ENCODE results near the gene PCDHB12. TPM values are rescaled to one million over a fixed set of nuclear protein-coding genes. Genes with fewer than 3 reads are reported as not detected.

Gene PCDHB12
- polyA plus RNA-seq, 4 donors, result 4.9 to 8.6 (median 5.5) TPM

DNA sequence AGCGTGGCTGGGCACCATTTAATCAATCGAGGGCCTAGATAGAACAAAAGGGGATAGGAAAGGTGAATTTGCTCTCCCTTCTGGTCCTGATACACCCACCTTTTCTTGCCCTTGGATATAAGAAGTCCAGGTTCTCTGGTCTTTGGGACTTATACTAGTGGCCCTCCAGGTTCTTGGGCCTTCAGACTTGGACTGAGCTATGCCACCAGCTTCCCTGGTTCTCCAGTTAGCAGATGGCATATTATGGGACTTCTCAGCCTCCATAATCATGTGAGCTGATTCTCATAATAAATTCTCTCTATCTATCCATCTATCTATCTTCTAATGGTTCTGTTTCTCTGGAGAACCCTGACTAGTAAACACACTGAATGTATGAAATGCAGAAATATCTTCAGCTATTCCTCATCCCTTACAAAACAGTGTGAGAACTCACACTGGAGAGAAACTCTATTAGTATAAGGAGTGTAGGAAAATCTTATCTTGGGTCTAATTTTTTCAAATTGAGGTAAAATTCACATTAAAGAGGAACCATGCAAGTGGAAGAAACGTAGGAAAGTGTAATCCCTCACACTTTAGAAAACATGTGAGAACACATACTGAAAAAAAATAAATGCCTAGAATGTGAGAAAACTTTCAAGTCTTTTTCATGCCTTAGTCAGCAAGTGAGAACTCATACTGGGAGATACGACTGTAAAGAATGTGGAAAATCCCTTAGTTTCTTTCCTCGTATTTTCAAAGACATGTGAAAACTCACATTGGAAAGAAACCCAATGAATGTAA lies 52.1 kb downstream of the PCDHB12 start:
- DNase-seq (ENCODE audit: low read depth in 4 of 4, low spot score in 3 of 4), result no peak

DNA sequence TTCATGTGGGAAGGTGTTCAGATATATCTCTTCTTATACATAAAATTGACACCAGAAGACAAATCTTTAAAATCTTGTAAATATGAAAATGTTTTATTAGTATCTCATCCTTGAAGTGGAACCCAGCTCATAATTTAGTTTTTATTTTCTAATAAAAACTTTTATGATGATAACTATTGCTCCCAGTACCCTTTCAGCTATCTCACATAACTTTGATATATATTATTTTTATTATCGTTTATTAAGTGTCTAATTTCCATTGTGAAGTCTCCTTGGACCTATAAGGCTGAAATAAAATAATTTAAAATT lies 52.7 kb downstream of the PCDHB12 start:
- no peak for DNase-seq (ENCODE audit: low read depth in 4 of 4, low spot score in 3 of 4)

Other genes starting within 250 kb of the PCDHB12 start
- gene PCDHAC2, start 242.2 kb upstream of the PCDHB12 start, polyA plus RNA-seq (ENCODE audit: insufficient read length in 4 of 4), result 1 to 10 TPM in 2 of 4 donors, under 1 TPM in 2; 0.62 to 1.6 (median 1.0) TPM
- under 1 TPM; 0.04 to 0.15 (median 0.10) TPM for gene PCDHB1, start 157.3 kb upstream of the PCDHB12 start, polyA plus RNA-seq (ENCODE audit: insufficient read length in 4 of 4)
- gene PCDHB2, start 114.1 kb upstream of the PCDHB12 start, polyA plus RNA-seq (ENCODE audit: insufficient read length in 4 of 4), result 1 to 10 TPM; 3.5 to 7.9 (median 6.0) TPM
- gene PCDHB3, start 108.2 kb upstream of the PCDHB12 start, polyA plus RNA-seq (ENCODE audit: insufficient read length in 4 of 4), result 1 to 10 TPM; 3.0 to 4.9 (median 3.5) TPM
- gene PCDHB4, start 86.9 kb upstream of the PCDHB12 start, polyA plus RNA-seq (ENCODE audit: insufficient read length in 4 of 4), result 1 to 10 TPM; 1.3 to 5.8 (median 2.2) TPM
- gene PCDHB5, start 73.5 kb upstream of the PCDHB12 start, polyA plus RNA-seq (ENCODE audit: insufficient read length in 4 of 4), result 10 to 100 TPM in 1 of 4 donors, 1 to 10 TPM in 3; 5.6 to 10.5 (median 8.0) TPM
- gene PCDHB6, start 58.7 kb upstream of the PCDHB12 start, polyA plus RNA-seq (ENCODE audit: insufficient read length in 4 of 4), result 1 to 10 TPM; 2.5 to 4.5 (median 3.4) TPM
- 1 to 10 TPM; 4.0 to 7.9 (median 5.6) TPM for gene PCDHB7, start 36.1 kb upstream of the PCDHB12 start, polyA plus RNA-seq (ENCODE audit: insufficient read length in 4 of 4)
- 1 to 10 TPM; 1.2 to 3.5 (median 2.7) TPM for gene PCDHB8, start 30.9 kb upstream of the PCDHB12 start, polyA plus RNA-seq (ENCODE audit: insufficient read length in 4 of 4)
- gene PCDHB16, start 26.3 kb upstream of the PCDHB12 start, polyA plus RNA-seq (ENCODE audit: insufficient read length in 4 of 4), result 1 to 10 TPM; 4.9 to 8.4 (median 5.7) TPM
- 1 to 10 TPM; 3.7 to 5.1 (median 4.5) TPM for gene PCDHB9, start 21.6 kb upstream of the PCDHB12 start, polyA plus RNA-seq (ENCODE audit: insufficient read length in 4 of 4)
- 10 to 100 TPM in 2 of 4 donors, 1 to 10 TPM in 2; 5.4 to 11.3 (median 8.3) TPM for gene PCDHB10, start 16.4 kb upstream of the PCDHB12 start, polyA plus RNA-seq (ENCODE audit: insufficient read length in 4 of 4)
- gene PCDHB11, start 9.1 kb upstream of the PCDHB12 start, polyA plus RNA-seq (ENCODE audit: insufficient read length in 4 of 4), result 1 to 10 TPM; 4.9 to 7.0 (median 6.5) TPM
- gene PCDHB13, start 5.2 kb downstream of the PCDHB12 start, polyA plus RNA-seq (ENCODE audit: insufficient read length in 4 of 4), result 1 to 10 TPM; 5.5 to 8.1 (median 5.9) TPM
- gene PCDHB14, start 14.6 kb downstream of the PCDHB12 start, polyA plus RNA-seq (ENCODE audit: insufficient read length in 4 of 4), result 10 to 100 TPM in 3 of 4 donors, 1 to 10 TPM in 1; 9.9 to 13.5 (median 10.6) TPM
- gene PCDHB15, start 36.7 kb downstream of the PCDHB12 start, polyA plus RNA-seq (ENCODE audit: insufficient read length in 4 of 4), result 10 to 100 TPM; 14.7 to 17.6 (median 16.6) TPM
- gene SLC25A2, start 95.3 kb downstream of the PCDHB12 start, polyA plus RNA-seq (ENCODE audit: insufficient read length in 4 of 4), result under 1 TPM in 1 of 4 donors, not detected in 3; 0.17 TPM
- gene TAF7, start 112.1 kb downstream of the PCDHB12 start, polyA plus RNA-seq (ENCODE audit: insufficient read length in 4 of 4), result 100 to 1,000 TPM; 142 to 184 (median 157) TPM
- 1 to 10 TPM in 1 of 4 donors, under 1 TPM in 3; 0.47 to 1.1 (median 0.84) TPM for gene PCDHGA1, start 121.8 kb downstream of the PCDHB12 start, polyA plus RNA-seq (ENCODE audit: insufficient read length in 4 of 4)
- 10 to 100 TPM in 1 of 4 donors, 1 to 10 TPM in 3; 5.0 to 12.8 (median 7.0) TPM for gene PCDHGA2, start 130.0 kb downstream of the PCDHB12 start, polyA plus RNA-seq (ENCODE audit: insufficient read length in 4 of 4)
- gene PCDHGA3, start 135.1 kb downstream of the PCDHB12 start, polyA plus RNA-seq (ENCODE audit: insufficient read length in 4 of 4), result 1 to 10 TPM; 2.3 to 6.2 (median 3.8) TPM
- 1 to 10 TPM; 1.7 to 2.1 (median 1.9) TPM for gene PCDHGB1, start 141.4 kb downstream of the PCDHB12 start, polyA plus RNA-seq (ENCODE audit: insufficient read length in 4 of 4)
- gene PCDHGA4, start 146.3 kb downstream of the PCDHB12 start, polyA plus RNA-seq (ENCODE audit: insufficient read length in 4 of 4), result 1 to 10 TPM; 2.3 to 4.6 (median 2.4) TPM
- 1 to 10 TPM; 3.5 to 5.2 (median 3.8) TPM for gene PCDHGB2, start 151.3 kb downstream of the PCDHB12 start, polyA plus RNA-seq (ENCODE audit: insufficient read length in 4 of 4)
- gene PCDHGA5, start 155.4 kb downstream of the PCDHB12 start, polyA plus RNA-seq (ENCODE audit: insufficient read length in 4 of 4), result 1 to 10 TPM; 2.2 to 6.1 (median 2.6) TPM
- gene PCDHGB3, start 161.5 kb downstream of the PCDHB12 start, polyA plus RNA-seq (ENCODE audit: insufficient read length in 4 of 4), result 1 to 10 TPM; 1.5 to 2.8 (median 2.3) TPM
- gene PCDHGA6, start 165.2 kb downstream of the PCDHB12 start, polyA plus RNA-seq (ENCODE audit: insufficient read length in 4 of 4), result 10 to 100 TPM in 1 of 4 donors, 1 to 10 TPM in 3; 4.9 to 11.1 (median 7.1) TPM
- 1 to 10 TPM; 1.8 to 2.5 (median 2.1) TPM for gene PCDHGA7, start 174.0 kb downstream of the PCDHB12 start, polyA plus RNA-seq (ENCODE audit: insufficient read length in 4 of 4)
- 1 to 10 TPM; 5.0 to 7.4 (median 5.5) TPM for gene PCDHGB4, start 179.0 kb downstream of the PCDHB12 start, polyA plus RNA-seq (ENCODE audit: insufficient read length in 4 of 4)
- under 1 TPM; 0.40 to 0.56 (median 0.44) TPM for gene PCDHGA8, start 183.9 kb downstream of the PCDHB12 start, polyA plus RNA-seq (ENCODE audit: insufficient read length in 4 of 4)
- 10 to 100 TPM in 1 of 4 donors, 1 to 10 TPM in 3; 9.6 to 10.3 (median 9.8) TPM for gene PCDHGB5, start 189.2 kb downstream of the PCDHB12 start, polyA plus RNA-seq (ENCODE audit: insufficient read length in 4 of 4)
- gene PCDHGA9, start 194.1 kb downstream of the PCDHB12 start, polyA plus RNA-seq (ENCODE audit: insufficient read length in 4 of 4), result 10 to 100 TPM in 1 of 4 donors, 1 to 10 TPM in 3; 4.9 to 10.1 (median 6.6) TPM
- 10 to 100 TPM in 1 of 4 donors, 1 to 10 TPM in 3; 6.2 to 12.1 (median 8.4) TPM for gene PCDHGB6, start 199.3 kb downstream of the PCDHB12 start, polyA plus RNA-seq (ENCODE audit: insufficient read length in 4 of 4)
- gene PCDHGA10, start 204.3 kb downstream of the PCDHB12 start, polyA plus RNA-seq (ENCODE audit: insufficient read length in 4 of 4), result 1 to 10 TPM; 3.1 to 4.7 (median 3.5) TPM
- 10 to 100 TPM; 13.7 to 16.9 (median 16.3) TPM for gene PCDHGB7, start 209.0 kb downstream of the PCDHB12 start, polyA plus RNA-seq (ENCODE audit: insufficient read length in 4 of 4)
- gene PCDHGA11, start 212.3 kb downstream of the PCDHB12 start, polyA plus RNA-seq (ENCODE audit: insufficient read length in 4 of 4), result 1 to 10 TPM; 4.3 to 5.2 (median 4.6) TPM
- 1 to 10 TPM; 1.4 to 2.1 (median 1.7) TPM for gene PCDHGA12, start 221.8 kb downstream of the PCDHB12 start, polyA plus RNA-seq (ENCODE audit: insufficient read length in 4 of 4)